B cell (primary cell): ENCODE data around the gene WDFY4.

Source experiments
- CTCF ChIP-seq: fragments of 200-600 bp; IDR thresholded peaks from one replicate; pipeline ENCODE4 v1.8.0; 2022; ENCODE audit warnings: antibody characterized with exemption, mild to moderate bottlenecking
- EZH2 ChIP-seq: IDR thresholded peaks from 2 replicates; pipeline ENCODE4 v1.6.1; 2012; ENCODE audit warnings: borderline replicate concordance, low read depth, mild to moderate bottlenecking, moderate library complexity, low read length; ENCODE audit not compliant: insufficient read depth, poor library complexity, severe bottlenecking

GRCh38 chr10:48943096-48943495, 258.4 kb downstream of the WDFY4 start:
- no peak for TF ChIP-seq CTCF
- no peak for TF ChIP-seq EZH2
